Measurements from ENCODE around the gene FER1L5. TPM values are rescaled to one million over a fixed set of nuclear protein-coding genes. Genes with fewer than 3 reads are reported as not detected.

The FER1L5 gene
- total and polyA plus RNA-seq, 2 donors (not counting 3 experiments of a cell fraction or from before 2014, with no cell fraction given), result not detected

DNA sequence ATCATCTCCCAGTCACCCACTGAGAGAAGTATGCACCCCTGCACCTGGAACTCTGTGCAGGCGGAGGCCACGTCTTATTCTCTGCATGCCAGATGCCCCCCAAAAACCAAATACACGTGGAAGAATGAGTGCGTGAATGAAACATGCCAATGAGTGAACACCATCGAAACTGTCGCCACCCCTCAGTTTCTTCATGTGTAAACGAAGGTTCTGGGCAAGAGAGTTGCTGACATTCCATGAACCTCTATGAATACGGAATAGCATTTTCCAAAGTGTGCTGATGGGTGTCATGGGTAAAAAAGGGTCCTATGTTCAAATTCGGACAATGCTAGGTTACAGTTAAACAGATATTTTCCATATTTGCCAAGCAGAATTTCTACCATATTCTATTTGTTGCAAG is 19.8 kb downstream of the FER1L5 start:
- TF ChIP-seq MYC (IDR thresholded peaks at IDR 0.05; ENCODE audit: low read depth, low read length) (no peak), POLR2A (IDR thresholded peaks at IDR 0.05; ENCODE audit: low read depth, low read length) (no peak), POLR2AphosphoS5 (IDR thresholded peaks at IDR 0.05; ENCODE audit: insufficient read depth, low read depth, low read length) (no peak), GATA2 (IDR thresholded peaks at IDR 0.05; ENCODE audit: insufficient read depth, insufficient read length, low read depth, low read length) (no peak), EZH2 (IDR thresholded peaks at IDR 0.05; ENCODE audit: borderline replicate concordance, low read depth, low read length, severe bottlenecking) (no peak), FOS (IDR thresholded peaks at IDR 0.05; ENCODE audit: borderline replicate concordance, insufficient read depth, low read length) (no peak), JUN (IDR thresholded peaks at IDR 0.05; ENCODE audit: borderline replicate concordance, insufficient read depth, insufficient read length, low read depth) (no peak)
- TF ChIP-seq, protein P1, sequence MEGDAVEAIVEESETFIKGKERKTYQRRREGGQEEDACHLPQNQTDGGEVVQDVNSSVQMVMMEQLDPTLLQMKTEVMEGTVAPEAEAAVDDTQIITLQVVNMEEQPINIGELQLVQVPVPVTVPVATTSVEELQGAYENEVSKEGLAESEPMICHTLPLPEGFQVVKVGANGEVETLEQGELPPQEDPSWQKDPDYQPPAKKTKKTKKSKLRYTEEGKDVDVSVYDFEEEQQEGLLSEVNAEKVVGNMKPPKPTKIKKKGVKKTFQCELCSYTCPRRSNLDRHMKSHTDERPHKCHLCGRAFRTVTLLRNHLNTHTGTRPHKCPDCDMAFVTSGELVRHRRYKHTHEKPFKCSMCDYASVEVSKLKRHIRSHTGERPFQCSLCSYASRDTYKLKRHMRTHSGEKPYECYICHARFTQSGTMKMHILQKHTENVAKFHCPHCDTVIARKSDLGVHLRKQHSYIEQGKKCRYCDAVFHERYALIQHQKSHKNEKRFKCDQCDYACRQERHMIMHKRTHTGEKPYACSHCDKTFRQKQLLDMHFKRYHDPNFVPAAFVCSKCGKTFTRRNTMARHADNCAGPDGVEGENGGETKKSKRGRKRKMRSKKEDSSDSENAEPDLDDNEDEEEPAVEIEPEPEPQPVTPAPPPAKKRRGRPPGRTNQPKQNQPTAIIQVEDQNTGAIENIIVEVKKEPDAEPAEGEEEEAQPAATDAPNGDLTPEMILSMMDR (IDR thresholded peaks at IDR 0.05; ENCODE audit: extremely low read depth in 1 of 2, insufficient read depth in 1 of 2, low read depth in 1 of 2, low read length in 2 of 2), result no peak
- TF ChIP-seq, protein P2, sequence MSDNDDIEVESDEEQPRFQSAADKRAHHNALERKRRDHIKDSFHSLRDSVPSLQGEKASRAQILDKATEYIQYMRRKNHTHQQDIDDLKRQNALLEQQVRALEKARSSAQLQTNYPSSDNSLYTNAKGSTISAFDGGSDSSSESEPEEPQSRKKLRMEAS (IDR thresholded peaks at IDR 0.05; ENCODE audit: insufficient read depth, insufficient read length), result no peak
- DNase-seq (ENCODE audit: low read depth, low spot score) (no peak), FAIRE-seq (no peak)
- Histone ChIP-seq H2AFZ (ENCODE audit: low read depth, low read length) (no peak overlapping the region), H3K36me3 (ENCODE audit: control insufficient read depth in 2 of 2, extremely low read depth in 1 of 2, insufficient read depth in 2 of 2, low read length in 2 of 2) (no peaks in the 10 kb centered on the region), H3K27me3 (ENCODE audit: control insufficient read depth in 2 of 2, insufficient read depth in 2 of 2, low read length in 2 of 2) (no peaks in the 10 kb centered on the region), H3K9me1 (replicated peaks; ENCODE audit: control insufficient read depth, extremely low read depth, insufficient read depth, low read length) (no peaks in the 10 kb centered on the region), H3K79me2 (ENCODE audit: control insufficient read depth, insufficient read depth, low read length) (no peaks in the 10 kb centered on the region), H3K4me3 (replicated peaks in 1 of 3; ENCODE audit: insufficient read depth in 1 of 3, low read depth in 1 of 3, low read length in 3 of 3) (no peak overlapping the region), H4K20me1 (replicated peaks; ENCODE audit: control insufficient read depth, extremely low read depth, insufficient read depth, low read length) (no peaks in the 10 kb centered on the region), H3K9me3 (replicated peaks; ENCODE audit: control insufficient read depth, insufficient read depth, low read length) (no peaks in the 10 kb centered on the region), H3K27ac (ENCODE audit: insufficient read depth, low read depth, low read length) (no peak overlapping the region), H3K4me2 (ENCODE audit: insufficient read depth, low read length) (no peak overlapping the region), H3K4me1 (ENCODE audit: control insufficient read depth, extremely low read depth, insufficient read depth, low read length) (peaks cover 7% of the 10 kb centered on the region), H3K9ac (replicated peaks; ENCODE audit: extremely low read depth, insufficient read depth, low read length) (no peak overlapping the region)
- no TSS peak for BruUV-seq (replicated peaks)
- POLR2A ChIA-PET, result interaction anchor here (1.1 kb wide), 1 partner anchor 14 kb away, joined by 3 read pairs; no protein-coding TSS in a partner anchor
- dilution Hi-C loops (cut with MboI; ENCODE audit: extremely low pct_ligation_motif_present, low sequenced_read_pairs) (no loop called here), intact Hi-C loops (cut with micrococcal nuclease) (no loop called here)
- CTCF ChIA-PET, result no interaction called here

Measured in endothelial cell of umbilical vein (primary cell).